Measurements from ENCODE around the gene ST3GAL3.

DNA sequence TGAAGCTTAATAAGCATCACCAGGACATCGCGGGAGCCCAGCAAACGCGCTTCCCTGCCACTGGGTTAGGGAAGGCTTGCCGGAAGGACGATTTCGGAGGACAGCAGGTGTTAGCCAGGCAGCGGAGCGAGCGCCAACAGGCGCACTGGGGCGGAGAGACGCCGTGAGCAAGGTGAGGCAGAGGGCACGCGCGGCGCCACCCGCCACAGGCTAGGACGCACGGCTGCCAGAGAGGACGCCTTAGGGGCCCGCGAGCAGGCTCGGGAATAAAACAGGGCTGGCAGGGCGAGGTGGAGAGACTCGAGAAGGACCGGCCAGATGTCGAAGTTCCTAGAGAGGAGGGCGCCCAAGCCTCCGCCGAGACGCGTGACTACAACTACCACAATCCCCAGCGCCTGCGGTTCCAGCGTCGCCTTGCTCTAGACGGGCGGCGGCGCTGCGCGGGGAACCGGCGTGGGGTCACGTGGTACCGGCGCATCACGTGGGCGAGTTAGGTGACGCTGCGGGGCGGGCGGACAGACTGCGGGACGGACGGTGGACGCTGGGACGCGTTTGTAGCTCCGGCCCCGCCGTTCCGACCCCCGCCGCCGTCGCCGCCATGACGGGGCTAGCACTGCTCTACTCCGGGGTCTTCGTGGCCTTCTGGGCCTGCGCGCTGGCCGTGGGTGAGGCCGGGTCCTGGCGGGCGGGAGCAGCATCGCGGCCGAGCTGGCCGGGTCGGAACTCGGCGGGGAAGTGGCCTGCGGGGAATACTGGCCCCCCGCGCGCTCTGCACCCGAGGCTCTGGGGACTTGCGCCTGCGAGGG lies 267.3 kb downstream of the ST3GAL3 start, which contains the start of gene ATP6V0B:
- TF ChIP-seq, protein P1, sequence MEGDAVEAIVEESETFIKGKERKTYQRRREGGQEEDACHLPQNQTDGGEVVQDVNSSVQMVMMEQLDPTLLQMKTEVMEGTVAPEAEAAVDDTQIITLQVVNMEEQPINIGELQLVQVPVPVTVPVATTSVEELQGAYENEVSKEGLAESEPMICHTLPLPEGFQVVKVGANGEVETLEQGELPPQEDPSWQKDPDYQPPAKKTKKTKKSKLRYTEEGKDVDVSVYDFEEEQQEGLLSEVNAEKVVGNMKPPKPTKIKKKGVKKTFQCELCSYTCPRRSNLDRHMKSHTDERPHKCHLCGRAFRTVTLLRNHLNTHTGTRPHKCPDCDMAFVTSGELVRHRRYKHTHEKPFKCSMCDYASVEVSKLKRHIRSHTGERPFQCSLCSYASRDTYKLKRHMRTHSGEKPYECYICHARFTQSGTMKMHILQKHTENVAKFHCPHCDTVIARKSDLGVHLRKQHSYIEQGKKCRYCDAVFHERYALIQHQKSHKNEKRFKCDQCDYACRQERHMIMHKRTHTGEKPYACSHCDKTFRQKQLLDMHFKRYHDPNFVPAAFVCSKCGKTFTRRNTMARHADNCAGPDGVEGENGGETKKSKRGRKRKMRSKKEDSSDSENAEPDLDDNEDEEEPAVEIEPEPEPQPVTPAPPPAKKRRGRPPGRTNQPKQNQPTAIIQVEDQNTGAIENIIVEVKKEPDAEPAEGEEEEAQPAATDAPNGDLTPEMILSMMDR (IDR thresholded peaks at IDR 0.05), result no peak
- TF ChIP-seq NR3C1 (CRISPR knock-in tag; conservative IDR thresholded peaks at IDR 0.05; ENCODE audit: low read depth), result no peak
- TF ChIP-seq, protein P2, sequence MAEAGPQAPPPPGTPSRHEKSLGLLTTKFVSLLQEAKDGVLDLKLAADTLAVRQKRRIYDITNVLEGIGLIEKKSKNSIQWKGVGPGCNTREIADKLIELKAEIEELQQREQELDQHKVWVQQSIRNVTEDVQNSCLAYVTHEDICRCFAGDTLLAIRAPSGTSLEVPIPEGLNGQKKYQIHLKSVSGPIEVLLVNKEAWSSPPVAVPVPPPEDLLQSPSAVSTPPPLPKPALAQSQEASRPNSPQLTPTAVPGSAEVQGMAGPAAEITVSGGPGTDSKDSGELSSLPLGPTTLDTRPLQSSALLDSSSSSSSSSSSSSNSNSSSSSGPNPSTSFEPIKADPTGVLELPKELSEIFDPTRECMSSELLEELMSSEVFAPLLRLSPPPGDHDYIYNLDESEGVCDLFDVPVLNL (CRISPR knock-in tag; IDR thresholded peaks at IDR 0.05; ENCODE audit: borderline replicate concordance, low read depth), result peak; percentile 79
- no peak; the same call in 1 of the 2 replicates for TF ChIP-seq FOXP1 (CRISPR knock-in tag; IDR thresholded peaks at IDR 0.05; ENCODE audit: borderline replicate concordance)

All from WTC11 (cell line).